ENCODE results near the gene KLF13.

The KLF13 gene

GRCh38 chr15:31326156-31326874 lies at the start of gene KLF13:
Gene KLF13 (plus strand): TSS chr15:31326835. CDS start chr15:31327213, 378 bp downstream.
- peak; percentile 98 for DNase-seq

GRCh38 chr15:31277335-31278060 lies 49.1 kb upstream of the KLF13 start:
- DNase-seq: no peak

GRCh38 chr15:31278061-31278445 lies 48.6 kb upstream of the KLF13 start:
- no peak for DNase-seq

GRCh38 chr15:31278544-31279220 lies 48.0 kb upstream of the KLF13 start:
- DNase-seq: no peak

GRCh38 chr15:31279221-31280045 lies 47.2 kb upstream of the KLF13 start:
- peak; percentile 67 for DNase-seq

GRCh38 chr15:31280046-31280830 lies 46.4 kb upstream of the KLF13 start:
- peak; percentile 67 for DNase-seq

GRCh38 chr15:31280831-31281216 lies 45.8 kb upstream of the KLF13 start:
- DNase-seq: no peak

GRCh38 chr15:31283043-31283442 lies 43.6 kb upstream of the KLF13 start:
- no peak for DNase-seq

GRCh38 chr15:31285772-31286261 lies 40.8 kb upstream of the KLF13 start:
- DNase-seq: no peak

GRCh38 chr15:31291048-31291578 lies 35.5 kb upstream of the KLF13 start:
- no peak for DNase-seq

GRCh38 chr15:31292391-31293015 lies 34.1 kb upstream of the KLF13 start:
- DNase-seq: no peak

GRCh38 chr15:31293655-31294054 lies 33.0 kb upstream of the KLF13 start:
- DNase-seq: no peak

- no peak for DNase-seq
Measured at GRCh38 chr15:31294067-31294466, 32.6 kb upstream of the KLF13 start.

- no peak for DNase-seq
Measured at GRCh38 chr15:31295658-31296057, 31.0 kb upstream of the KLF13 start.

GRCh38 chr15:31296219-31296645 lies 30.4 kb upstream of the KLF13 start:
- DNase-seq: no peak

- DNase-seq: peak; percentile 58
Measured at GRCh38 chr15:31296646-31297574, 29.7 kb upstream of the KLF13 start.

GRCh38 chr15:31297575-31298456 lies 28.8 kb upstream of the KLF13 start:
- no peak for DNase-seq

- no peak for DNase-seq
Measured at GRCh38 chr15:31298707-31299172, 27.9 kb upstream of the KLF13 start.

- DNase-seq: no peak
Measured at GRCh38 chr15:31300208-31300661, 26.4 kb upstream of the KLF13 start.

Data from NCI-H774 (cell line).